Astrocyte (in vitro differentiated cells and primary cell): ENCODE results near the gene FCER1G.

ENCODE experiments used
- CTCF ChIP-seq: IDR thresholded peaks from 2 replicates; pipeline ENCODE4 v1.5.1; 2011; ENCODE audit warnings: low read depth, mild to moderate bottlenecking, inconsistent platforms, low read length, moderate library complexity; ENCODE audit not compliant: insufficient read depth
- EZH2 ChIP-seq: IDR thresholded peaks from 2 replicates; pipeline ENCODE4 v1.6.1; 2012; ENCODE audit warnings: mild to moderate bottlenecking, low read length, inconsistent platforms; ENCODE audit not compliant: insufficient read depth

GRCh38 chr1:161230762-161231161 is 15.7 kb downstream of the FCER1G start:
- no peak for TF ChIP-seq CTCF
- no peak for TF ChIP-seq EZH2
